A549 (cell line): ENCODE results near the gene RASSF4. TPM values are rescaled to one million over a fixed set of nuclear protein-coding genes. Genes with fewer than 3 reads are reported as not detected.

Source experiments
- ATAC-seq, 2 experiments: fragments of 200-7000 bp in 1 of 2; fragments of >200 bp in 1 of 2; cut with Nextera tagmentation in 1 of 2; cut with Tn5 transposase in 1 of 2; 3 replicates each; pipeline versions ENCODE4 v1.8.0 to v1.9.1; 2018 to 2020; ENCODE audit warnings: mild to moderate bottlenecking in 1 of 2, moderate library complexity in 1 of 2
- CTCF ChIA-PET: fragments of 300-600 bp; sonication (Branson Sonifier 250); formaldehyde crosslinking; extraction: SDS; loops from one replicate; lab custom pipeline; 2021; ENCODE audit warnings: antibody characterized with exemption, inconsistent platforms; lab: Yijun Ruan, JAX
- POLR2A ChIA-PET: fragments of 350-600 bp; formaldehyde crosslinking; extraction: SDS; loops from one replicate; lab custom pipeline; 2021; ENCODE audit warnings: antibody characterized with exemption, inconsistent platforms; lab: Yijun Ruan, JAX
- DNase-seq, 2 experiments: peaks; one replicate each; pipeline versions ENCODE4 v3.0.0 to v3.0.0-alpha.2; 2011 to 2016; ENCODE audit warnings: low read depth in 1 of 2, low spot score in 1 of 2
- FAIRE-seq: peaks from 2 replicates; lab custom pipeline; 2011; peaks lifted over from hg19 to GRCh38; lab: Jason Lieb, UNC
- H3K27ac ChIP-seq, 2 experiments: fragments of >200 bp; sonication (Bioruptor Twin); formaldehyde crosslinking; 3 replicates each; pipeline ENCODE4 v1.5.1; 2016 to 2017
- H3K4me1 ChIP-seq: fragments of >200 bp; sonication (Bioruptor Twin); formaldehyde crosslinking; 3 replicates; pipeline ENCODE4 v1.6.1; 2016
- H3K4me2 ChIP-seq: fragments of >200 bp; sonication (Bioruptor Twin); formaldehyde crosslinking; 3 replicates; pipeline ENCODE4 v1.6.1; 2016
- H3K4me3 ChIP-seq: fragments of >200 bp; sonication (Bioruptor Twin); formaldehyde crosslinking; 3 replicates; pipeline ENCODE4 v1.5.1; 2016
- H3K9me3 ChIP-seq: fragments of >200 bp; sonication (Bioruptor Twin); formaldehyde crosslinking; 3 replicates; pipeline ENCODE4 v1.6.1; 2016
- BCL3 ChIP-seq: fragments of >200 bp; sonication (Bioruptor Twin); formaldehyde crosslinking; IDR thresholded peaks from 3 replicates; pipeline ENCODE4 v1.6.1; 2016
- BHLHE40 ChIP-seq: IDR thresholded peaks from 2 replicates; pipeline ENCODE4 v1.6.1; 2012; ENCODE audit warnings: low read depth, low read length, inconsistent platforms
- CEBPB ChIP-seq, 2 experiments: fragments of >200 bp in 1 of 2; sonication (Bioruptor Twin) in 1 of 2; formaldehyde crosslinking in 1 of 2; IDR thresholded peaks; 2 replicates each; pipeline ENCODE4 v1.6.1; 2012 to 2016
- EHF ChIP-seq: fragments of 250-450 bp; sonication (Bioruptor Pico); IDR thresholded peaks from 2 replicates; pipeline ENCODE4 v1.5.0; 2020; ENCODE audit warnings: mild to moderate bottlenecking
- EHMT2 ChIP-seq: fragments of 200-600 bp; sonication (generic); IDR thresholded peaks from 2 replicates; pipeline ENCODE4 v1.6.1; 2016; ENCODE audit warnings: antibody characterized with exemption, low read depth, mild to moderate bottlenecking, moderate library complexity
- ESRRA ChIP-seq: fragments of 150-350 bp; IDR thresholded peaks from 2 replicates; pipeline ENCODE4 v1.6.1; 2014; ENCODE audit warnings: mild to moderate bottlenecking, low read length, borderline replicate concordance
- FOXS1 ChIP-seq: fragments of 250-450 bp; sonication (Bioruptor Pico); IDR thresholded peaks from 2 replicates; pipeline ENCODE4 v1.5.0; 2020; ENCODE audit warnings: mild to moderate bottlenecking, moderate library complexity
- HDAC2 ChIP-seq: fragments of 200-600 bp; sonication (generic); IDR thresholded peaks from 2 replicates; pipeline ENCODE4 v1.6.1; 2016
- HEYL ChIP-seq: fragments of 250-450 bp; sonication (Bioruptor Pico); IDR thresholded peaks from 2 replicates; pipeline ENCODE4 v1.8.0; 2021; ENCODE audit warnings: mild to moderate bottlenecking, moderate library complexity
- MAFK ChIP-seq: fragments of 450-650 bp; IDR thresholded peaks from 2 replicates; pipeline ENCODE4 v1.6.1; 2014; ENCODE audit not compliant: partially characterized antibody
- RNF2 ChIP-seq: fragments of 200-600 bp; sonication (generic); IDR thresholded peaks from 2 replicates; pipeline ENCODE4 v1.6.1; 2016; ENCODE audit warnings: low read depth, mild to moderate bottlenecking, antibody characterized with exemption, moderate library complexity, borderline replicate concordance
- ZC3H11A ChIP-seq: fragments of 450-650 bp; IDR thresholded peaks from 2 replicates; pipeline ENCODE4 v1.6.1; 2014; ENCODE audit warnings: antibody characterized with exemption, mild to moderate bottlenecking
- WGBS: methylation state at CpG from one replicate; pipeline ENCODE4 v1.1.6; 2017; ENCODE audit errors: missing lambda C conversion rate; 5-methylcytosine and 5-hydroxymethylcytosine counted together
- polyA plus RNA-seq, 4 experiments: library from polyadenylated mRNA; depleted of rRNA in 3 of 4; stranded (reverse); fragments of >200 nt; fragmentation: RNase III in 1 of 4; extraction: RNeasy Plus Mini Kit Qiagen cat#74134 plus additional on column Dnase treatment in 1 of 4; gene quantifications; 2 replicates in 3 of 4; 3 replicates in 1 of 4; pipeline ENCODE4 v1.2.3, GENCODE V29; 2011 to 2017
- TF ChIP-seq, protein P1 (sequence below): fragments of 450-650 bp; IDR thresholded peaks from 2 replicates; pipeline ENCODE4 v1.6.1; 2014; ENCODE audit warnings: antibody characterized with exemption
- TF ChIP-seq, protein P2 (sequence below): fragments of 250-450 bp; sonication (Bioruptor Pico); IDR thresholded peaks from 2 replicates; pipeline ENCODE4 v1.5.0; 2021; ENCODE audit warnings: mild to moderate bottlenecking, moderate library complexity, borderline replicate concordance
- TF ChIP-seq, protein P3 (sequence below): fragments of 250-450 bp; sonication (Bioruptor Pico); IDR thresholded peaks from 2 replicates; pipeline ENCODE4 v1.5.0; 2020; ENCODE audit warnings: low read depth, mild to moderate bottlenecking, moderate library complexity

The RASSF4 gene
- polyA plus RNA-seq, 2 of the 4 experiments (the other 2 are of a cell fraction), result 1.9 to 2.2 TPM

- TF ChIP-seq BHLHE40 (no peak), EHF (CRISPR knock-in tag) (no peak)
- TF ChIP-seq, protein P1, sequence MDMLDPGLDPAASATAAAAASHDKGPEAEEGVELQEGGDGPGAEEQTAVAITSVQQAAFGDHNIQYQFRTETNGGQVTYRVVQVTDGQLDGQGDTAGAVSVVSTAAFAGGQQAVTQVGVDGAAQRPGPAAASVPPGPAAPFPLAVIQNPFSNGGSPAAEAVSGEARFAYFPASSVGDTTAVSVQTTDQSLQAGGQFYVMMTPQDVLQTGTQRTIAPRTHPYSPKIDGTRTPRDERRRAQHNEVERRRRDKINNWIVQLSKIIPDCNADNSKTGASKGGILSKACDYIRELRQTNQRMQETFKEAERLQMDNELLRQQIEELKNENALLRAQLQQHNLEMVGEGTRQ, result no peak
- TF ChIP-seq, all 56 proteins: peak for 0
Measured at GRCh38 chr10:44936314-44936975, 23.2 kb upstream of the RASSF4 start (continued).

DNA sequence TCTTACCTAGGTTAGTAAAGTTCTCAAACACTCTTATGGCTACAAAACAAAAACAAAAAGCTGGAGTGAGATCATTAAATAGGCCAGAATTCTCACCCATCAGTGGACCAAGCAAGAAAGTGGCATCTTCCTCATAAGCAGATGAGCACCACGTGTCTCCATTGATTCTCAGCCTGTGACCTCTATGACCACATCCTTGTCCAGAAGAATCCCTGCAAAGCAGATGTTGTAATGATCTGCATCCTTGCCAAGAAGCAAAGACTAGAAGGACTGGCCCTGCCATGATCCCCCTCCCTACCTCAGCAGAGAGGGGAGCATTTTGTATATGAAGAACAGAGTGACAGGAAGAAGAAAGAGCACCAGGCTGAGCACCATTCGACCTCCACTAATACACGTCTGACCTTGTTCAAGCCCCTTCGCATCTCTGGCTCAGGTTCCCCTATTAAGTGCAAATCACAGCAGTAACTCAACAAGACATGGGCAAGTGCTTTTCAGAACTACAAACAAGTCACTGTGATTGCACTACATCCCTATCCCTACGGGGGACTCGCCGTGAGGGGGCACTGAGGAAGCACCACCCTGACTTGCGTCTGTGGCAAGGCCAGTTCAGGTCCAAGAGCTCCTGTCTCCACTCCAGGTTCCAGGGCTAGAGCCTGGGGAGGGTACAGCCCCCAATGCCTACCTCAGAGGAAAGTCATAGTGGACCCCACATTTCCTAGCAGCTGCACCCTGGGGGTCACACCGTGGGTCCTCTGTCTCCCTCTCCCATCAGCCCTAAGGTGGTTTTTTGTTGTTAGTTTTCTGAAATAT is 22.2 kb upstream of the RASSF4 start:
- Histone ChIP-seq H3K27ac (no peak overlapping the region), H3K4me1 (peaks cover 7% of the 10 kb centered on the region; the same call in 1 of the 3 replicates), H3K4me3 (no peak overlapping the region), H3K9me3 (no peaks in the 10 kb centered on the region), H3K4me2 (no peak overlapping the region)
- ATAC-seq (no peak), DNase-seq (no peak), FAIRE-seq (no peak)
- TF ChIP-seq EHMT2 (no peak), BHLHE40 (no peak), ESRRA (no peak), HEYL (no peak), ZC3H11A (no peak)
- TF ChIP-seq, protein P2, sequence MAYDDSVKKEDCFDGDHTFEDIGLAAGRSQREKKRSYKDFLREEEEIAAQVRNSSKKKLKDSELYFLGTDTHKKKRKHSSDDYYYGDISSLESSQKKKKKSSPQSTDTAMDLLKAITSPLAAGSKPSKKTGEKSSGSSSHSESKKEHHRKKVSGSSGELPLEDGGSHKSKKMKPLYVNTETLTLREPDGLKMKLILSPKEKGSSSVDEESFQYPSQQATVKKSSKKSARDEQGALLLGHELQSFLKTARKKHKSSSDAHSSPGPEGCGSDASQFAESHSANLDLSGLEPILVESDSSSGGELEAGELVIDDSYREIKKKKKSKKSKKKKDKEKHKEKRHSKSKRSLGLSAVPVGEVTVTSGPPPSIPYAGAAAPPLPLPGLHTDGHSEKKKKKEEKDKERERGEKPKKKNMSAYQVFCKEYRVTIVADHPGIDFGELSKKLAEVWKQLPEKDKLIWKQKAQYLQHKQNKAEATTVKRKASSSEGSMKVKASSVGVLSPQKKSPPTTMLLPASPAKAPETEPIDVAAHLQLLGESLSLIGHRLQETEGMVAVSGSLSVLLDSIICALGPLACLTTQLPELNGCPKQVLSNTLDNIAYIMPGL (CRISPR knock-in tag), result no peak
- POLR2A ChIA-PET, result no interaction called here
- WGBS, result 72% methylated on average over 9 of the region's 9 CpGs
- CTCF ChIA-PET, result interaction anchor here (0.7 kb wide), 2 partner anchors 59 to 1095 kb away, joined by 3 read pairs; no protein-coding TSS in a partner anchor

DNA sequence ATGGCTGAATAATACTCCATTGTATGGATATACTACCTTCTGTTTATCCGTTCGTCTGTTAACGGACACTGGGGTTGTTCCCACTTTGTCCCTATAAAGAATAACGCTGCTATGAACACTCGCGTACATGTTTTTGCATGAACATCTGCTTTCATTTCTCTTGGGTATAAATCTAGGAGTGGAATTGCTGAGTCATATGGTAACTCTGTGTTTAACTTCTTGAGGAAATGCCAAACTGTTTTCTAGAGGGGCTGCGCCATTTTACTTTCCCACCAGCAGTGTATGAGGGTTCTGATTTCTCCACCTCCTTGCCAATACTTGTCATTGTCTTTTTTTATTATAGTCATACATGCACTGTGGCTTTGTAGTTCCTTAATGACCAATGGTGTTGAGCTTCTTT is 20.6 kb upstream of the RASSF4 start:
- CTCF ChIA-PET, result no interaction called here
- 95% methylated on average over 7 of the region's 7 CpGs for WGBS
- H3K4me2 ChIP-seq, result no peak overlapping the region

GRCh38 chr10:44939691-44940401 is 19.8 kb upstream of the RASSF4 start:
- ChIA-PET POLR2A (no interaction called here), CTCF (interaction anchor here (3.2 kb wide), 1 partner anchor 8 kb away, joined by 14 read pairs; no protein-coding TSS in a partner anchor)
- 58% methylated on average over 7 of the region's 7 CpGs for WGBS
- H3K4me2 ChIP-seq, result peak overlapping the region; percentile 17; the same call in 1 of the 3 replicates
- DNase-seq (peak in 1 of 2 experiments; percentile 29), ATAC-seq (no peak)
- peaks cover 7% of the 10 kb centered on the region; the same call in 1 of the 3 replicates for H3K4me1 ChIP-seq
- TF ChIP-seq, protein P3, sequence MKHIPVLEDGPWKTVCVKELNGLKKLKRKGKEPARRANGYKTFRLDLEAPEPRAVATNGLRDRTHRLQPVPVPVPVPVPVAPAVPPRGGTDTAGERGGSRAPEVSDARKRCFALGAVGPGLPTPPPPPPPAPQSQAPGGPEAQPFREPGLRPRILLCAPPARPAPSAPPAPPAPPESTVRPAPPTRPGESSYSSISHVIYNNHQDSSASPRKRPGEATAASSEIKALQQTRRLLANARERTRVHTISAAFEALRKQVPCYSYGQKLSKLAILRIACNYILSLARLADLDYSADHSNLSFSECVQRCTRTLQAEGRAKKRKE (CRISPR knock-in tag), result no peak
- no peak for TF ChIP-seq RNF2
- no peak for TF ChIP-seq HEYL
- no peak for TF ChIP-seq FOXS1 (CRISPR knock-in tag)
- TF ChIP-seq HDAC2, result no peak
- 0 out of 4 replicates have a peak, but pooled peaks of 1 of the 2 experiments have one; percentile 5 for TF ChIP-seq CEBPB (IDR thresholded peaks at IDR 0.05)
- TF ChIP-seq, all 56 proteins: peak for 1
- FAIRE-seq, result no peak
- Histone ChIP-seq H3K4me3 (no peak overlapping the region), H3K9me3 (peaks cover 8% of the 10 kb centered on the region; the same call in 2 of the 3 replicates), H3K27ac (no peak overlapping the region)

More for the DNA sequence above, 20.6 kb upstream of the RASSF4 start:
- H3K27ac ChIP-seq, result no peak overlapping the region
- POLR2A ChIA-PET, result no interaction called here
- TF ChIP-seq MAFK (peak; percentile 63), BCL3 (no peak)
- peaks cover 7% of the 10 kb centered on the region; the same call in 1 of the 3 replicates for H3K4me1 ChIP-seq
- ATAC-seq (no peak), DNase-seq (no peak), FAIRE-seq (no peak)
- H3K4me3 ChIP-seq, result no peak overlapping the region
- no peaks in the 10 kb centered on the region; the same call in 2 of the 3 replicates for H3K9me3 ChIP-seq
